OCI-LY1 (cell line): ENCODE results near the gene TACR1.

Experiments used
- H2AFZ ChIP-seq: fragments of 200-600 bp; sonication (generic), shearing (Covaris generic); 2 replicates; pipeline ENCODE4 v1.6.0; 2014; ENCODE audit warnings: antibody characterized with exemption, mild to moderate bottlenecking, low read length
- H3F3A ChIP-seq: fragments of 200-600 bp; sonication (generic), shearing (Covaris generic); 2 replicates; pipeline ENCODE4 v1.6.0; 2014; ENCODE audit warnings: mild to moderate bottlenecking, antibody characterized with exemption, low read length, moderate library complexity; ENCODE audit not compliant: insufficient read depth
- H3K27ac ChIP-seq: fragments of 200-600 bp; sonication (generic); 2 replicates; pipeline ENCODE4 v1.5.1; 2014; ENCODE audit warnings: low read length, mixed run types, mild to moderate bottlenecking, low read depth; ENCODE audit not compliant: poor library complexity, severe bottlenecking
- H3K27me3 ChIP-seq: fragments of 200-600 bp; sonication (generic); 2 replicates; pipeline ENCODE4 v1.6.0; 2014; ENCODE audit warnings: antibody characterized with exemption, mild to moderate bottlenecking, low read length, moderate library complexity; ENCODE audit not compliant: insufficient read depth
- H3K36me3 ChIP-seq: fragments of 200-600 bp; sonication (generic); 2 replicates; pipeline ENCODE4 v1.6.1; 2014; ENCODE audit warnings: mild to moderate bottlenecking, antibody characterized with exemption, low read length, moderate library complexity, mixed read lengths; ENCODE audit not compliant: insufficient read depth
- H3K4me1 ChIP-seq: fragments of 200-600 bp; sonication (generic); 2 replicates; pipeline ENCODE4 v1.5.1; 2014; ENCODE audit warnings: mild to moderate bottlenecking, low read length, moderate library complexity; ENCODE audit not compliant: insufficient read depth, severe bottlenecking
- H3K4me2 ChIP-seq: fragments of 200-600 bp; sonication (generic), shearing (Covaris generic); 2 replicates; pipeline ENCODE4 v1.6.1; 2014; ENCODE audit warnings: low read length
- H3K4me3 ChIP-seq: fragments of 200-600 bp; sonication (generic); 2 replicates; pipeline ENCODE4 v1.5.1; 2014; ENCODE audit warnings: low read length, low read depth, mild to moderate bottlenecking, mixed read lengths; ENCODE audit not compliant: poor library complexity, severe bottlenecking
- H3K79me2 ChIP-seq: fragments of 200-600 bp; shearing (Covaris generic); 2 replicates; pipeline ENCODE4 v1.6.1; 2016; ENCODE audit warnings: mixed run types, low read length, mixed read lengths; ENCODE audit not compliant: insufficient read depth
- H3K9ac ChIP-seq: fragments of 200-600 bp; sonication (generic), shearing (Covaris generic); 2 replicates; pipeline ENCODE4 v1.6.1; 2014; ENCODE audit warnings: mild to moderate bottlenecking, low read length, mixed read lengths
- H3K9me2 ChIP-seq: fragments of 200-600 bp; sonication (generic), shearing (Covaris generic); 2 replicates; pipeline ENCODE4 v1.6.1; 2014; ENCODE audit warnings: low read depth, mild to moderate bottlenecking, low read length, mixed read lengths
- H3K9me3 ChIP-seq: fragments of 200-600 bp; shearing (Covaris generic); 2 replicates; pipeline ENCODE4 v1.6.1; 2014; ENCODE audit warnings: low read length, mixed read lengths
- H4K20me1 ChIP-seq: fragments of 200-600 bp; sonication (generic), shearing (Covaris generic); 2 replicates; pipeline ENCODE4 v1.6.0; 2016; ENCODE audit warnings: mild to moderate bottlenecking, low read length; ENCODE audit not compliant: insufficient read depth
- CTCF ChIP-seq: fragments of 200-600 bp; sonication (generic), shearing (Covaris generic); IDR thresholded peaks from 2 replicates; pipeline ENCODE4 v1.5.1; 2017; ENCODE audit warnings: mild to moderate bottlenecking, antibody characterized with exemption, low read length, moderate library complexity, mixed read lengths
- EZH2 ChIP-seq: fragments of 200-600 bp; sonication (generic), shearing (Covaris generic); IDR thresholded peaks from 2 replicates; pipeline ENCODE4 v1.8.0; 2017; ENCODE audit warnings: borderline replicate concordance, mixed run types, mild to moderate bottlenecking, antibody characterized with exemption, low read length, moderate library complexity, mixed read lengths

The TACR1 gene

GRCh38 chr2:75233965-75234364, 34.6 kb upstream of the TACR1 start:
- Histone ChIP-seq H3K27me3 (no peaks in the 10 kb centered on the region), H3K36me3 (no peaks in the 10 kb centered on the region), H4K20me1 (no peaks in the 10 kb centered on the region), H3K4me2 (no peak overlapping the region), H3K4me3 (no peak overlapping the region), H3K9me2 (no peaks in the 10 kb centered on the region), H3K9ac (no peak overlapping the region), H3K4me1 (no peaks in the 10 kb centered on the region), H2AFZ (no peak overlapping the region), H3K9me3 (no peaks in the 10 kb centered on the region), H3F3A (no peaks in the 10 kb centered on the region), H3K27ac (no peak overlapping the region), H3K79me2 (no peaks in the 10 kb centered on the region)
- no peak for TF ChIP-seq EZH2
- no peak for TF ChIP-seq CTCF

- Histone ChIP-seq H2AFZ (no peak overlapping the region), H3K27me3 (no peaks in the 10 kb centered on the region), H3K9me3 (no peaks in the 10 kb centered on the region), H3K4me3 (no peak overlapping the region), H3K9me2 (no peaks in the 10 kb centered on the region), H3K36me3 (no peaks in the 10 kb centered on the region), H4K20me1 (no peaks in the 10 kb centered on the region), H3K79me2 (no peaks in the 10 kb centered on the region), H3K9ac (no peak overlapping the region), H3K4me1 (no peaks in the 10 kb centered on the region), H3K4me2 (no peak overlapping the region), H3K27ac (no peak overlapping the region), H3F3A (no peaks in the 10 kb centered on the region)
- TF ChIP-seq CTCF: no peak
- TF ChIP-seq EZH2: no peak
These were observed 27.3 kb upstream of the TACR1 start for GRCh38 chr2:75226617-75227016.

GRCh38 chr2:75226099-75226498, 26.8 kb upstream of the TACR1 start:
- Histone ChIP-seq H2AFZ (no peak overlapping the region), H3K4me2 (no peak overlapping the region), H3K4me1 (no peaks in the 10 kb centered on the region), H3K9ac (no peak overlapping the region), H4K20me1 (no peaks in the 10 kb centered on the region), H3K9me3 (no peaks in the 10 kb centered on the region), H3K4me3 (no peak overlapping the region), H3K27ac (no peak overlapping the region), H3K36me3 (no peaks in the 10 kb centered on the region), H3K27me3 (no peaks in the 10 kb centered on the region), H3F3A (no peaks in the 10 kb centered on the region), H3K79me2 (no peaks in the 10 kb centered on the region), H3K9me2 (no peaks in the 10 kb centered on the region)
- TF ChIP-seq CTCF (no peak), EZH2 (no peak)
